ENCODE results near the gene NINJ1.

The NINJ1 gene

DNA sequence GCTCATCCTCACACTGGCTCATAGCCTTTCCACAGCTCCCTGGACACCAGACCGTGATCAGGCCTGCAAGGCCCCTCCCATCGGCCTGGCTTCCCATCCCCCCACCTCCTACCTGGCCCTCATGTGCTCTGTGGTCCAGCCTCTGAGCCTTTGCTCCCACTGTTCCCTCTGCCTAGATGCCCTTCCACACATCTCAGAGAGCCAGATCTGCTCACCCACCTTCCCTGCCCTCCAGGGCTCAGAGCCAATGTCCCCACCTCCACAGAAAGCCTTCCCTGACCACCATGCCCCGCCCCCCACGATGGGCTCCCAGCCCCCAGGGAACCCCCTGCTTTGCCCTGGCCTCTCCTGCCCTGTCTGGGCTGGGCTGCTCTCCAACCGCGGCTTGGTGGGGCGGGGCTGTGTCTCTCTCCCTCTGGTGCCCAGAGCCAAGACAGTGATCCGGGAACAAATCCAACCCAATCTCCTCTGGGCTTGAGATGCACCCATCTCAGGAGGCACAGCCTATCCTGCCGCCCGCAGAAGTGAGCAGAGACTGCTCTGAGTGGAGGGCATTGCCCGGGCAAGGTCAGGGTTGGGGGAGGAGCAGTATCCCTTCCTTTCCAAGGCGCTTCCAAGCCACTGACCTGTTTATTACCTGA is 1.6 kb downstream of the NINJ1 start:
- Histone ChIP-seq H3K4me1 (peaks cover 13% of the 10 kb centered on the region), H3K36me3 (replicated peaks) (no peaks in the 10 kb centered on the region), H3K9me3 (no peaks in the 10 kb centered on the region), H3K4me3 (peak overlapping the region; percentile 84), H3K27me3 (ENCODE audit: low read depth) (no peaks in the 10 kb centered on the region)
- in situ Hi-C loops (cut with MboI; ENCODE audit: low sequenced_read_pairs): no loop called here
- DNase-seq (ENCODE audit: low spot score in 2 of 2): peak in 1 of 2 experiments; percentile 61

- Histone ChIP-seq H3K27me3 (ENCODE audit: low read depth) (no peaks in the 10 kb centered on the region), H3K4me3 (no peak overlapping the region), H3K4me1 (peaks cover 13% of the 10 kb centered on the region), H3K9me3 (no peaks in the 10 kb centered on the region), H3K36me3 (replicated peaks) (no peaks in the 10 kb centered on the region)
- in situ Hi-C loops (cut with MboI; ENCODE audit: low sequenced_read_pairs): no loop called here
- no peak for DNase-seq (ENCODE audit: low spot score in 2 of 2)
These were observed 2.3 kb downstream of the NINJ1 start for GRCh38 chr9:93131599-93132286.

GRCh38 chr9:93130861-93131481 is 3.1 kb downstream of the NINJ1 start:
- H3K27me3 ChIP-seq (ENCODE audit: low read depth): no peaks in the 10 kb centered on the region
- H3K4me1 ChIP-seq: peaks cover 13% of the 10 kb centered on the region
- in situ Hi-C loops (cut with MboI; ENCODE audit: low sequenced_read_pairs): no loop called here
- DNase-seq (ENCODE audit: low spot score in 2 of 2): no peak
- no peaks in the 10 kb centered on the region for H3K9me3 ChIP-seq
- no peak overlapping the region for H3K4me3 ChIP-seq
- H3K36me3 ChIP-seq (replicated peaks): no peaks in the 10 kb centered on the region

- no peaks in the 10 kb centered on the region for H3K27me3 ChIP-seq (ENCODE audit: low read depth)
- in situ Hi-C loops (cut with MboI; ENCODE audit: low sequenced_read_pairs): no loop called here
- H3K36me3 ChIP-seq (replicated peaks): no peaks in the 10 kb centered on the region
- H3K4me3 ChIP-seq: no peak overlapping the region
- H3K4me1 ChIP-seq: peaks cover 13% of the 10 kb centered on the region
- H3K9me3 ChIP-seq: no peaks in the 10 kb centered on the region
- no peak for DNase-seq (ENCODE audit: low spot score in 2 of 2)
These were observed 4.2 kb downstream of the NINJ1 start for GRCh38 chr9:93129691-93130500.

GRCh38 chr9:93129286-93129685 is 4.8 kb downstream of the NINJ1 start:
- Histone ChIP-seq H3K4me3 (no peak overlapping the region), H3K36me3 (replicated peaks) (no peaks in the 10 kb centered on the region), H3K9me3 (no peaks in the 10 kb centered on the region), H3K27me3 (ENCODE audit: low read depth) (no peaks in the 10 kb centered on the region), H3K4me1 (peaks cover 9% of the 10 kb centered on the region)
- no peak for DNase-seq (ENCODE audit: low spot score in 2 of 2)
- in situ Hi-C loops (cut with MboI; ENCODE audit: low sequenced_read_pairs): no loop called here

- no peak overlapping the region for H3K4me3 ChIP-seq
- no peaks in the 10 kb centered on the region for H3K36me3 ChIP-seq (replicated peaks)
- in situ Hi-C loops (cut with MboI; ENCODE audit: low sequenced_read_pairs): no loop called here
- no peaks in the 10 kb centered on the region for H3K9me3 ChIP-seq
- no peak for DNase-seq (ENCODE audit: low spot score in 2 of 2)
- H3K4me1 ChIP-seq: peaks cover 9% of the 10 kb centered on the region
- H3K27me3 ChIP-seq (ENCODE audit: low read depth): no peaks in the 10 kb centered on the region
These were observed 5.3 kb downstream of the NINJ1 start for GRCh38 chr9:93128715-93129224.

- in situ Hi-C loops (cut with MboI; ENCODE audit: low sequenced_read_pairs): no loop called here
- peaks cover 6% of the 10 kb centered on the region for H3K4me1 ChIP-seq
- H3K36me3 ChIP-seq (replicated peaks): no peaks in the 10 kb centered on the region
- H3K9me3 ChIP-seq: no peaks in the 10 kb centered on the region
- no peak overlapping the region for H3K4me3 ChIP-seq
- no peaks in the 10 kb centered on the region for H3K27me3 ChIP-seq (ENCODE audit: low read depth)
- DNase-seq (ENCODE audit: low spot score in 2 of 2): no peak
These were observed 5.9 kb downstream of the NINJ1 start for GRCh38 chr9:93128011-93128714.

- Histone ChIP-seq H3K27me3 (ENCODE audit: low read depth) (no peaks in the 10 kb centered on the region), H3K36me3 (replicated peaks) (no peaks in the 10 kb centered on the region), H3K4me3 (no peak overlapping the region), H3K4me1 (no peaks in the 10 kb centered on the region), H3K9me3 (no peaks in the 10 kb centered on the region)
- in situ Hi-C loops (cut with MboI; ENCODE audit: low sequenced_read_pairs): no loop called here
- DNase-seq (ENCODE audit: low spot score in 2 of 2): no peak
These were observed 6.6 kb downstream of the NINJ1 start for GRCh38 chr9:93127395-93127911.

DNA sequence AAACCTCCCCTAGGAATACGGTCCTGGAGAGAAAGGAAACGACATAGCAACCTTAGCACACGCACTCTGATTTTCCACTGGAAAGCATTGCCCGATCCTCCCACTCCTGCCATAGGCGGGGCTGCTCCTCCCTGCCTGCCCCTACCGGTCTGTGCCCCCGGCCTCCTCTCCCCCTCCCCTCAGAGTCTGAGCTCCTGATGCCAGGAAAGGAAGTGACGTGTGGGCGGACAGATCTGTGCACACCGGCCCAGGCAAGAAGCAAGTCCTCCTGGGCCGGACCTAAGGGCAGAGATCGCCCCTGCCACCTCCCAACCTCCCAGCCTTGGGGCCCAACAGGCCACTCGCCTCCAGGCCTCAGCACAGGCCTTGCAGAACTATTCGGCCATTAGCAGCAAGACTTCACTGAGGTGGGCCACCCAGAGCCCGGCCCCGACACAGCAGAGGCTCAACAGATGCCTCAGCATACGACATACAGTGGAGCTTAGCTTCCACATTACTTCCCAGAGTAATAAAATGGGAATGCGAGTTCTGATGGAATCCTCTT is 7.2 kb downstream of the NINJ1 start:
- Histone ChIP-seq H3K36me3 (replicated peaks) (no peaks in the 10 kb centered on the region), H3K27me3 (ENCODE audit: low read depth) (no peaks in the 10 kb centered on the region), H3K4me3 (no peak overlapping the region), H3K9me3 (no peaks in the 10 kb centered on the region), H3K4me1 (no peaks in the 10 kb centered on the region)
- in situ Hi-C loops (cut with MboI; ENCODE audit: low sequenced_read_pairs): no loop called here
- no peak for DNase-seq (ENCODE audit: low spot score in 2 of 2)

DNA sequence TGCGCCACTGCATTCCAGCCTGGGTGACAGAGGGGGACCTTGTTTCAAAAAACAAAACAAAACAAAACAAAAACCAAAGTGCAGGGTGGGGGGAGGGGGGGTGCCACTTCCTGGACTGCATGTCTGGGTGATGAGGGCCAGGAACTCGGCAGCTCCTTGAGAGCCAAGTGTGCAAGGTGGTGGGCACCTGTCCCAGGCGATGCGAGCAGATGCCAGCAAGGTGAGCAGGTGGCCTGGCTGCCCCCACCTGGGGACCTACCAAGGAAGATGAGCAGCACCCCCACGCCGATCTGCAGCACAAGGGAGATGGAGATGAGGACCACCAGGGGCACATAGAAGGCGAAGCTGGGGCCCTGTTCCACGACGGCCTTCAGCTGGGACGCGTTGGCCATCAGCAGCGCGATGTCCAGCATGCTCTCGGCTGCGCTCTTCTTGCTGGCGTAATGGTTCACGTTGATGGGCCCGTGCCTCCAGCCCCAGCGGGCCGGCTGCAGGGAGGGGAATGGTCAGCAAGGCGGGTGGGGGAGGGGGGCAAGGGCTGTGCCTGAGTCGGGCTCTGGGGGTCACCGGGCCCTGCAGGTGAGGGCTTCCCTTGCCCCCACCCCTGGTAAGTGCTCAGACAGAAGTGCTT is 7.8 kb downstream of the NINJ1 start:
- H3K27me3 ChIP-seq (ENCODE audit: low read depth): no peaks in the 10 kb centered on the region
- no peak overlapping the region for H3K4me3 ChIP-seq
- in situ Hi-C loops (cut with MboI; ENCODE audit: low sequenced_read_pairs): no loop called here
- H3K9me3 ChIP-seq: no peaks in the 10 kb centered on the region
- no peak for DNase-seq (ENCODE audit: low spot score in 2 of 2)
- no peaks in the 10 kb centered on the region for H3K36me3 ChIP-seq (replicated peaks)
- no peaks in the 10 kb centered on the region for H3K4me1 ChIP-seq

GRCh38 chr9:93125331-93125894 is 8.6 kb downstream of the NINJ1 start:
- no peaks in the 10 kb centered on the region for H3K27me3 ChIP-seq (ENCODE audit: low read depth)
- no peaks in the 10 kb centered on the region for H3K9me3 ChIP-seq
- no peaks in the 10 kb centered on the region for H3K36me3 ChIP-seq (replicated peaks)
- H3K4me1 ChIP-seq: no peaks in the 10 kb centered on the region
- in situ Hi-C loops (cut with MboI; ENCODE audit: low sequenced_read_pairs): no loop called here
- DNase-seq (ENCODE audit: low spot score in 2 of 2): no peak
- no peak overlapping the region for H3K4me3 ChIP-seq

- Histone ChIP-seq H3K36me3 (replicated peaks) (no peaks in the 10 kb centered on the region), H3K4me3 (no peak overlapping the region), H3K9me3 (no peaks in the 10 kb centered on the region), H3K27me3 (ENCODE audit: low read depth) (no peaks in the 10 kb centered on the region), H3K4me1 (no peaks in the 10 kb centered on the region)
- in situ Hi-C loops (cut with MboI; ENCODE audit: low sequenced_read_pairs): no loop called here
- no peak for DNase-seq (ENCODE audit: low spot score in 2 of 2)
These were observed 9.3 kb downstream of the NINJ1 start for GRCh38 chr9:93124793-93125192.

All from HAP-1 (cell line).